GM12873 (cell line): ENCODE results near the gene AGAP1.

Experiments used
- TF ChIP-seq, protein P1 (sequence below): IDR thresholded peaks from 2 replicates; pipeline ENCODE4 v1.5.1; 2012; ENCODE audit warnings: low read depth, mild to moderate bottlenecking, moderate library complexity, low read length, control low read depth; ENCODE audit not compliant: insufficient read depth; ENCODE audit errors: missing control alignments

AGAP1 gene

GRCh38 chr2:235577404-235578330 is 83.8 kb downstream of the AGAP1 start:
- TF ChIP-seq, protein P1, sequence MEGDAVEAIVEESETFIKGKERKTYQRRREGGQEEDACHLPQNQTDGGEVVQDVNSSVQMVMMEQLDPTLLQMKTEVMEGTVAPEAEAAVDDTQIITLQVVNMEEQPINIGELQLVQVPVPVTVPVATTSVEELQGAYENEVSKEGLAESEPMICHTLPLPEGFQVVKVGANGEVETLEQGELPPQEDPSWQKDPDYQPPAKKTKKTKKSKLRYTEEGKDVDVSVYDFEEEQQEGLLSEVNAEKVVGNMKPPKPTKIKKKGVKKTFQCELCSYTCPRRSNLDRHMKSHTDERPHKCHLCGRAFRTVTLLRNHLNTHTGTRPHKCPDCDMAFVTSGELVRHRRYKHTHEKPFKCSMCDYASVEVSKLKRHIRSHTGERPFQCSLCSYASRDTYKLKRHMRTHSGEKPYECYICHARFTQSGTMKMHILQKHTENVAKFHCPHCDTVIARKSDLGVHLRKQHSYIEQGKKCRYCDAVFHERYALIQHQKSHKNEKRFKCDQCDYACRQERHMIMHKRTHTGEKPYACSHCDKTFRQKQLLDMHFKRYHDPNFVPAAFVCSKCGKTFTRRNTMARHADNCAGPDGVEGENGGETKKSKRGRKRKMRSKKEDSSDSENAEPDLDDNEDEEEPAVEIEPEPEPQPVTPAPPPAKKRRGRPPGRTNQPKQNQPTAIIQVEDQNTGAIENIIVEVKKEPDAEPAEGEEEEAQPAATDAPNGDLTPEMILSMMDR = no peak

DNA sequence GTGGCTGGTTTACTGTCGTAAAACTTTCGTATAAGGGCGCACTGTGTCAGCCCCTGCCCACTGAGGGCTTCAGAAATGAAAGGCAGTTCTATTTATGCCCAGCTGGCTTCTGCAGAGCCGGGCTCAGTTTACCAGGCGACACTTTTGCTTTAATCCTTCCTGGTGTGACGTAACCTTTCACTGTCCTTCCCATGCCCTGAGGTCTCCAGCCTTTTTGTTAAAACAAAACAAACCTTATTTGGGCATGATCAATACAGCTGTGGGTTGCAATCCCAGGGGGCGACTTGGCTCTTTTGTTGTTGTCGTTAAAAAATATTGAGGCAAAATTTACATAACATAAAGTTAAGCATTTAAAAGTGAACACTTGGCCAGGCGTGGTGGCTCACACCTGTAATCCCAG is 85.3 kb downstream of the AGAP1 start:
- TF ChIP-seq, protein P1 = no peak

GRCh38 chr2:235580426-235581157 is 86.7 kb downstream of the AGAP1 start:
- TF ChIP-seq, protein P1 = no peak

- TF ChIP-seq, protein P1 = no peak
Measured at GRCh38 chr2:235582081-235582686, 88.3 kb downstream of the AGAP1 start.

GRCh38 chr2:235582729-235583128 is 88.9 kb downstream of the AGAP1 start:
- TF ChIP-seq, protein P1 = no peak

GRCh38 chr2:235583144-235583543 is 89.3 kb downstream of the AGAP1 start:
- TF ChIP-seq, protein P1 = no peak
